ENCODE data around the gene NEO1.

GRCh38 chr15:73168487-73168886 is 116.2 kb downstream of the NEO1 start:
- TF ChIP-seq CTCF (IDR thresholded peaks at IDR 0.05) (no peak), POLR2A (IDR thresholded peaks at IDR 0.05) (no peak)

All from uterus (tissue), 2 donors.